OCI-M2 (cell line): ENCODE measurements around the gene RXRA.

ENCODE experiments used
- DNase-seq: peaks from one replicate; lab custom pipeline; 2025; ENCODE audit not compliant: unreplicated experiment; lab: John Stamatoyannopoulos, UW

The RXRA gene

DNA sequence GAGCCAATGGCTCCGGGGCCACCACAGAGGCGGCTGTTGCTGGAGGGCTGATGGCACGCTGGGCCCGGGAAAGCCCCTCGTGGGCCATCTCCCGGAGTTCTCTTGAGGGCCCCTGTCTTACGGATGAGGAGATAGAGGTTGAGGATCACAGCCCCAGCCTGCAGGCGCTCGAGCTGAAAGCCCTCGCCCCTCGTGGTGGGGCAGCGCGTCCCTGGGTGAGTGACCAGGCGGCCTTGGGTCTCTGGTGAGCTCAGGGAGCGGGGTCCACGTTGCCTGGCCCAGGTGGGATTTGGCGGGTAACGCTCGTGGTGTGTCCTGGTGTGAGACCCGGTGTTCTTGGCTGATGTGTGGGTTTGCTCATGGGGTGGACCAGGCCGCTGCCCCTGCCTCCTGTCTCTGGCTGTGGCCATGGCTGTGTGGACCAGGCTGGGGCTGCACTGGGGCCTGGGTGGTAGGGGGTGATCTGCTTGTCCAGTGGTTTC, 38.9 kb downstream of the RXRA start:
- DNase-seq = no peak

DNA sequence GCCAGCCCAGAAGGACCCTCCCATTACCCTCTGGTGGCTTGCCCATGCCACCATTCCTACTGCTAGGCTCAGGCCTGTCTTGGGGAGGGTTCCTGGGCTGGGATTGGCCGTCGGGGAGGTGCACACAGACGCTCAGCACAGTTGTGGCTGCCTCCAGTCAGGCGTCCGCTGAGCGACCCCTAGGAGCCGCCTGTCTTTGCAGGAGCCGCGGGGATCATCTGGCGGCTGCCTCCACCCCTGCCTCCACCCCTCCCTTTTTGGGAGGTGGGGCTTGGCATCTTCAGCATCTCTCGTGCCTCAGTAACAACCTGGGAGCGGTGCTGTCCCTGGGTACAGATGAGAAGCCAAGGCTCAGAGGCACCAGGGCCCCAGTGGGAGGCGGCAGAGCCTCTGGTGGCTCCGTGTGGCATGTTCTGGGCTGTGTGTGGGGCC, 39.6 kb downstream of the RXRA start:
- DNase-seq = no peak

DNA sequence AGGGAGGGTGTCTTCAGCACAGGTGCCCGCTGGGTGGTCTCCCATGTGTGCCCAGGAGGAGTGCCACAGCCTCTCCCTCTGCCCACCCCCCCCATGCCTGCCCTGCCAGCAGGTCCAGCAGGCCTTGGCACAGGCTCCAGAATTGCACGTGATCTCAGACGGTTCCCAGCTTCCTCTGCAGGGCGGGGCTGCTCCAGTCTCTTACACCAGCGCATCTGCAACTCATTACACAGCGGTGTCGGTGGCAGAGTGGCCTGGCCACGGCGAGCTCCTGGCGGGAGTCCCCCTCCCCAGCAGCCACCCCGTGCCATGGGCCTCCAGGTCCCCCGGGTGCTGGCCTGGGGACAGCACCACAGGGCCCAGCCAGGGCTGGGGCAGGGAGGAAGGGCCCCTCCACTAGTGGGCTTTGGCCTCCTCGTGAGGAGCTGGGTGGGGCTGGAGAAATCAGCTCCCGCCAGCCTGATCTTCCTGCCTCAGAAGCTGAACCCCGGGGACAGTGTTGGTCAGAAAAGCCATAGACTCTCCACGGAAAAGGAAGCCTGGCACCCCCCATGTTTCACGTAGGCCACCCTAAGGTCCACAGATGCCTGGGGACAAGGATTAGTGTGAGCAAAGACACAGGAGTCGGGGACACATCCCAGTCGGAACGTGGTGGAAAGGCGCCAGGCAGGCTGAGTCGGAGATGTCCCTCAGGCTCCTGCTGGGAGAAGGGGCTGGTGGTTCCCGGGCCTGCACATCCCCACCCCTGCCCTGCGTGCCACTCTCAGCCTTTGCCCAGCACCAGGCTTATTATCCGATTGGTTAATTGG, 40.2 kb downstream of the RXRA start:
- DNase-seq = no peak

DNA sequence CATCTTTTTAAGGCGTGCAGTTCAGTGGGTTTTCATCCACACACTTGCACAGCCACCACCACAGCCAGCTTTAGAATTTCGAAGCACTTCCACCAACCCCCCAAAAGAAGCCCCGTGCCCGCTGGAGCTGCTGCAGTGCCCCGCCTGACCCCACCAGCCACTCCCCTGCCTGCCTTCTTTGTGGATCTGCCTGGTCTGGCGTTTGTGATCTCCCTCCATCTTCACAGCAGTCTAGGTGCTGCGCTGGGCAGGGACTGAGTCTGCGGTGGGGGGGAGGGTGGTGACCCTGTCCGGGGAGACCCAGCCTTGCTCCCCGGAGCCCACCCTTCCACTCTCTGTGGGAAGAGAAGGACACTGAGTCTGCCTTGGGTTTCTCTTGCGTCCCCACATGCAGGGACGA, 40.8 kb downstream of the RXRA start:
- no peak for DNase-seq

DNA sequence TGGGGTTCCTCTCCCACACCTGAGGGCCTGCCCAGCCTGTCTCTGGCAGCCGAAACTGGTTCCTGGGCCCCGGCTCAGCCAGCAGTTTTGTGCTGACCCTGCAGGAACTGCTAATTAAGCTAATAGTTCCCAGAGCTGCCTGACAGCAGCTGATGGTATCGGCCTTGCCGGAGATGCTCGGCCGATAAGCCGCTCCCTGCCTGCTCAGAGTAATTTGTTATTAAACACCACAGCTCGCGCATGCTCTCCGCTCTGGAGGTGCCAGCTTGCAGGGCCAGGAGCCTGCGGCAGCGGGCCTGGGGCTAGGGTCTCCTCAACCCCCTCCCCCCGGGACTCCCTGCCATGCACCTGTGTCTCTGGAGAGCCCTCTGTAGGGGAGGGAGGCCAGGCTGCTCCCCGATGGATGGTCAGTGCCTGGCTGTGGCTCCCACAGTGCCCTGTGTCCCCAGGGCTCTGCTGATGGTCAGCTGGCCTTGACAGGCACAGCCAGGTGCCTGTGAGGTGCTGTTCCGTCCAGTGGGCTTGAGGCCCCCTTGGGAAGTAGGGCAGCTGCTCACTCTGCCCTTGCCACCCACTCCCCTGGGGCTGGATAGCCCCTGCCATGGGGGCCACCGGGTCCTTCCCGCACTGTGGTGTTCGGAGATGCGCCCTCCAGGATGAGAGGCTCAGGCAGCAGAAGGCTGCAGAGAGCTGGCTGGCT, 41.7 kb downstream of the RXRA start:
- DNase-seq = no peak

DNA sequence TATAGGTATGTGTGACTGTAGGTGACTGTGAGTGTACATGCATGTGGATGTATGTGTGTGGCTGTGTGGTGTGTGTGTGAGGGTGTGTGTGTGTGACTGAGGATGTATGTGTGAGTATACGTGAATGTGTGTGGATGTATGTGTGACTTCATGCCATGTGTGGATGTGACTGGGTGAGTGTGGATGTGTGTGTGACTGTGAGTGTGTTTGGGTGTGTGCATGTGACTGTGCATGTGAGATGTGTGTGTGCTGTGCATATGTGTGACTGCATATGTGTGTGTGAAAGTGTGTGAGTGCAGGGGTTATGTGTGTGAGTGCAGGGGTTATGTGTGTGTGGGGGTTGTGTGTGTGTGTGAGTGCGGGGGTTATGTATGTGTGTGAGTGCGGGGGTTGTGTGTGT, 42.3 kb downstream of the RXRA start:
- no peak for DNase-seq

DNA sequence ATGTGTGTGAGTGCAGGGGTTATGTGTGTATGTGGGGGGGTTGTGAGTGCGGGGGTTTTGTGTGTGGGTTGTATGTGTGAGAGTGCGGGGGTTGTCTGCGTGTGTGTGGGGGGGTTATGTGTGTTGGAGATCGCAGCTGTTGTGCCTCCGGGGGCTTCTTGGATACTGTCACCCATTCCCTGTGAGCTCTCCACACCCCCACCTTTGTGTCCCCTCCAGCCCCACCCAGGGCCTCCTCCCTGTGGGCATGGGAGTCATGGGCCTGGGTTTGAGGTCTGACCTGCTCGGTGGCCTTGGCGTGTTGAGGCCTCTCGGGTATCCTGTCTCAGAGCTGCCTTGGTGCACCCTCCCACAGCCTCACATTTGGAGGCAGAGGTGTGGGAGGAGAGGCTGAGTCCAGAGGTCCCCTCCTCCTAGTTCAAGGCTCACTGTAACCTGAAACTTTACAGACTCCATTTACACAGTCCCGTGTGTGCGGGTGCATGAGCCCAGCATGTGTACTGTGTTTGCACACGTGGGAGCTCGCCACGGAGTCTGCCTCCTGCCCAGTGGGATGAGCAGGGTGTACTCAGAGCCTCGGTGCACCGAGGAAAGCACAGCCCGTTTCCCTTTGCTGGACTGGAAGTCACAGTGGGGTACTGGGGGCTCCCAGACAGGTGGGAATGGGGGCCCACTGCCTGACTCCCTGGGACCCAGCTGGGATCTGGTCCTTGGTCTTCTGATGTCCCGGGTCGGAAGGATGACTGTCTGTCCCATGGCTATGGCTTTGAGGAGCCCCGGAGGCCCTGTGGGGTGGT, 43.4 kb downstream of the RXRA start:
- DNase-seq = no peak

DNA sequence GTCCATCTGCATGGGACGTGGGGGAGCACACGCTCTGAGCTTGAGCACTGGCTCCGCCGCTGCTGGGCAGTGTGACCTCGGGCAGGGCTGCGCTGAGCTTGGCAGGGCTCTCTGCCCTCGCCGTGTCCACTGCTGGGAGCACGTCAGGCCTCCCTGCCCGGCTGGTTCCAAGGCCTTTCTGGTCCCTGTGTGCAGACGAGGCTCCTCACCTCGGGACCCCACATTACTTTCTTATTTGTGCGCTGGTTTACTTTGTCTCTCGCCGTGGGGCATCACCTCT, 43.9 kb downstream of the RXRA start:
- no peak for DNase-seq

DNA sequence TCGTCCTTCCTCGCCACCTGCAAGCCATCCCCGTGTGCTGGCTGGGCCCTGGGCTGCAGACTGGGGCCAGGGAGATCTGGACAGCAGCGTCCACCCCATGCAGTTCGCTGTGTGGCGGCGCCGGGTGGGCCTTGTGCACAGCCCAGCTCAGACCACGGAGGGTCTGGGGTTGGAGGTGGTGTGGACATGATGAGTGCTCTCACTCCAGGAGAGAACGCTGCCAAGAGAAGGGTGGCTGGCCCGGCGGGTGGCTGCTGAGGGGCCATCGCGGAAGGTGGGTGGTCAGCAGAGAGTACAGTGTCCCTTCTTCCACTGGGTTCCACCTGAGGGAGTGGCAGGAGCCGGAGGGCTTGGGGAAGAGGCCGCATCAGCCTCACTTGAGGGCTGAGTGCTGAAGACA, 44.4 kb downstream of the RXRA start:
- DNase-seq = no peak

DNA sequence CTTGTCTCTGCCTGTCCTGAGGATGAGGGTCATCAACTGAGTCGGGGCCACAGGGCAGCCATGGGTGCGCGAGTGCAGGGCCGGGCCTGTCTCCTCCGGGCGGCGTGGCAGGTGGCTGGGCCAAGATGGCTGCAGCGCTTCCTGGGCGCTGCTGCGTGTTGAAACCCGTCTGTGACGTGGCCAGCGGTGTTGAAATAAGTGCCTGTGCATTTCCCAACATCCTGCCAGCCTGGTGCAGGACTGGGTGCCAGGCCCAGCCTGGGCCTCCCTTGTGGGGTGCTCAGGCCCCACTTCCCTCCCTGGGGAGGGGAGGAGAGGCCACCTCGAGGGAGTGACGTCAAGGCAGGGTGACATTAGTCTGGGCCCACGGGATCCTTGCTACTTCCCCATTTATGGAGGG, 45.5 kb downstream of the RXRA start:
- DNase-seq = no peak

DNA sequence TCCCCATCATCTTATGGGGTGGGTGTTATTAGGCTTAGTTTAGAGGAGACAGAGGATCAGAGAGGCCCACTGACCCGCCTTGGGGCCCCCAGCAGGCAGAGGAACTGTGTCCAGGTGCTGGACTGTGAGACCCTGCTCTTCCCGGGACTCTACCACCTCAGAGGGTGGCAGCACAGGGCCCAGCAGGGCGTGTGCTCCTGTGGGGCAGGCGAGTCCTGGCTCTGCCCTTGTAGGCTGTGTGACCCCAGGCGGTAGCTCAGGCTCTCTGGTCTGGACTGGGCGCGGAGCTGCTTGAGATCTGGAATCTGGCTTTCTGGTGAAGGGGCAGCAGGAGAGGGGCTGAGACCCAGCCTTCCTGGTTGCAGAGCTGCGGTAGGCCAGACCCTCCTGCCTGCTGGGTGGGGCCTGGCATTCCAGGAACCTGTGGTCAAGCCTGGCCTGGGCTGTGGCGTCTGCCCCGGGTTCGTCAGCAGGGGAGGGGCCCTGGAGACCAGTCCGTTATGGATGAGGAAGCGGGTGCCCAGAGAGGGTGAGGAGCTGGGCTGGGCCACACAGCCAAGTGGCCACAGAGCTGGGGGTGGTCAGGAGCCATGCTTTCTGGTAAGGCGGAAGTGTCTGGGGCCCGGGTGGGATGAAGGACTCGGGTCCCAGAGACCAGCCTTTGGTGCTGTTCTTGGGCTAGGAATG, 46.5 kb downstream of the RXRA start:
- DNase-seq = no peak

DNA sequence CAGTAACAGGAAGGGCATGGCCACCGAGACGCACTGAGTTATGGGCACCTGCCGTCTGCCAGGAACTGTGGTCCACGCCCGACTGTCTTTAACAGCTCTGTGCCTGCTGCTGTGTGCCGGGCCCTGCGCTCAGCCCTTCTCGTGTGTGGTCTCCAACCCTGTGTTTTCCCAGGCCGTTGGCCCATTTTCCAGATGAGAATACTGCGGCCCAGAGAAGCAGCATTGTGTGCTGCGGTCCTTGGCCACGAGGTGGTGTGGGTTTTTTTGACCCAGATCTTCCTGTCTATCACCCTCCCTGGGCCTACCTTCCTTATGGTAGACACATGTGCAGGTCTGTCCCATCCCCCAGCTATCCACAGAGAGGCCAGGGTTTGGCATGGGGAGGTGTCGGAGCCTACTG, 47.0 kb downstream of the RXRA start:
- no peak for DNase-seq

DNA sequence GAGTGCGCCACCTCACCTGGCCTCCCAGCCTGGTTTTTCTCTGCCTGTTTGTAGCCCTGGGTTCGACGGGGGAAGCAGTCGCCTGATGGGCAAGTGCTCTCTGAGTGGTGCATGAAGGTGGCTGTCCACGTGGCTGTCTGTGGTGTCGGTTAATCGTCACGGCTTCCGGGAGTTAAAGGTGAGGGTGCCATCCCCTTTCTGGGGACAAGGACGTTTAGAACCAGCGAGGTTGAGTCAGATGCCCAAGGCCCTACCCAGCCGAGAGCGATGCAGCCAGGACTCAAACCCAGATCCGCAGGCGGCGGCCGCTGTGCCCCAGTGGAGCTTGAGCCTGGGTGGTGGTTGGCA, 47.7 kb downstream of the RXRA start:
- no peak for DNase-seq

DNA sequence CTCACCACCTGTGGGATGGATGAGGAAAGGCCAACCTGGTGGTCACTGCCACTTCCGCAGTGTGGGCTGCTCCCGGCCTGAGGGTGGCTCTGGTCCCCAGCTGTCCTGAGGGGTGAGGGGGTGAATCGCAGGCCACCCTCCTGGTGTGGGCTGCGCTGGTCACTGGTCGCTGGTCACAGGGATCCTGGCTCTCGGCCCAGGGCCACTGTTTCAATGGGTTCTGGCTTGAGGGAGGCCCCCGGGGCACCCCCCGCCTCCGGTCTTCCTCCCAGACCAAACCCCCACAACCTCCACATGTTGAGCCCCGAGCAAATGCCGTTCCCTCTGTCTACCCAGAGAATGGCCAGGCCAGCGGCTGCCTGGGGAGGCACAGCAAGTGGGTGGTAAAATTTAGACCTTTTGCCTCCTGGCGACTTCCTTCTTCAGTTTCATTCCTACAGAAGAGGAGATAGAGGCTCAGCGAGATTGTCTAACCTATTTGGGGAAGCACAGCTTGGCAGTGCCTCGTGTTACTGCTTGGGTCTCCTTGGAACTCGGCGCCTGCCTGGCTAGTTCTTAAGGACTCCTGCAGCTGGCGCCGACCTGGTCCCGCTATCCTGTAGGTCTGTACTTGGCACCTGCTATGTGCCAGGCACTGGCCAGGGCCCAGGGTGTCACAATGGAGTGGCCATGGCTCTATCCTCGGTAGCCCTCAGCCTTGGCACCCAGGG, 48.2 kb downstream of the RXRA start:
- DNase-seq = no peak

DNA sequence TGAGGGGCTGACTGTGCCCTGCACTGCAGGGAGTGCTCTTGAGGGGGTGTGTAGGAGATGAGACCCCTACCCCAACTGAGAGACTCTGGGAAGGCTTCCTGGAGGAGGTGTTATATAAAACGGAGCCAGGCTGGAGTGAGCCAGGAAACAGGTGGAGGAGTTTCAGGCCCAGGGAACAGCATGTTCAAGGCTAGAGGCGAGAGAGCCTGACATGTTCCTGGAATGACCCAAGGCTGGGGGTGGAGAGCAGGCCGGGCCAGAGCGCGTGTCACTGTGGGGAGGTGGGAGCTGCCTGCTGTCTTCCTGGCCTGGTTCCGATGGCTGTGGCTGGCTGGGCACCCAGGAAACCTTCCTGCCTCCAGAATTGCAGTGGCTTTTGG, 48.7 kb downstream of the RXRA start:
- no peak for DNase-seq

DNA sequence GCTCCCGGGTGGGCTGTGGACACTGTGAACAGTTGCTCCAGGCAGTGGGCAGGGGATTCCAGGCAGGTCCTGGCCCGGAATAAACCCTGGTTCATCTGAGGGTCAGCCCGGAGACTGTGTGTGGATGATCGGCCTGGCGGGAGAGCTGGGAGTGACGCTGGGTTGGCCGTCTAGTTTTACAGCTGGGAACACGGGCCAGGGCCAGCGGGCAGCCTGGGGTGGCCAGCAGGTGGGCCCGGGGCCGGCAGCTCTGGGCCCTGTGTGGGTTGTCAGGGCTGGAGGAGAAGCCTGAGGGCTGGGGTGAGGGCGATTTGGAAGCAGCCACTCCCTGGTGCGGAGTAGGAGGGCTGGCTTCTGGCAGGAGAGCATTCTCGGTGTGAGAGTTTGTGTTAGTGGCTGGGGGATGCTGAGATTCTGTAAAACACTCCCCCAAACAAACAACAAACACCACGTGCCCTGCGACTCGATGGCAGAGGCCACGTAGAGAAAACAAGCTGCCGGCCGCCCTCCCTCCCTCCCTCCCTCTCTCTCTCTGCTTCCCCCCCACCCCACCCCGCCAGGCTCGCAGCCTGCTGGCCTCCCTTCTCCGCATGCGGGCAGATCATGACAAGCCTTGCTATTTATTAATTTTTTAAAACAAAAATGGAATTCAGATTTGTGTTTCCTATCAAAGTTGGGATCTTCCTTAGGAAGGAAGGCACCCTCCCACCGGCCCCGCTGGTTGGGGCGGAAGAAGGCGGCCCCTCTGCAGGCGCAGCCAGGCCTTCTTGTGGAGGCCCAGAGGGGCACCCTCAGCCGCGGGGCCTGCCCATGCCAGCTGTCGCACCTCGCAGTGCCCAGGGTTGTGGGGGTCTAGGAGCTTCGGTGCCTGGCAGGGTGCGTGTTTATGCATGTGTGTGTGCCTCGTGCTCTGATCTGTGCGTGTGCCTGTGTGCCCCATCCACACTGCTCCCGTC, 49.5 kb downstream of the RXRA start:
- DNase-seq = no peak

DNA sequence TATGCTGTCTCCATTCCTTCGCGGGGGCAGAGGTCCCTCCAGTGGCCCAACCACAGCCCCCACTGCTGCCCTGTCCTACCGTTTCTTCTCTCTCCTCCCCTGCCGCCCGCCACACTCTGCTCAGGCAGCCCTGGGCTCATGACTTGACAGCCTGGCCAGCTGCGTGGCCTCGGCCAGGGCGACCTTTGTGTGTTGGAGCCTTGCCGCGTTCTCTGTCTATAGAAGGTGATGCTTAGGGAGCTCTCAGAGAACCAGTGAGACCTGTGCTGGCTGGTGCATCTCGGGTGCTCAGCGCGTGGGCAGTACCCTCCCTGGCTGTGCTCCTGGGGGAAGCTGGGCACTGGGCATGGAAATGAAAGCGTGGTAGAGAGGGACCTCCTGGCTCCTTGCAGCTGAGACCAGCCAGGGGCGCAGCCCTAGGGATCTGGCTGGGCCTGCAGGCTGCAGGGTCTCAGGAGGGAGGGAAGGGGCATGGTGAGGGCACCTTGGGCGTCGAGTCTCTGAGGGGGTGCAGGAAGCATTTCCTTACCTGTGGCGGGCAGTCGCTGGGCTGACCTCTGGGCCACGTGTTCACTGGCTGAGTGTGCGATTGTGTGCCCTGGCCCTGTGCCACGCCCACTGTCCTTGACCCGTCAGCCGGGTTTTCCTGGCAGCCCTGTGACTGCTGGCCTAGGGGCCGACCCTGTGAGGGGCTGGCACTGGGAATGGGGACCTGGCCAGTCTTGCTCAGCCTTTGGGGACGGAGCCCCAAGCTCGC, 50.3 kb downstream of the RXRA start:
- DNase-seq = no peak

DNA sequence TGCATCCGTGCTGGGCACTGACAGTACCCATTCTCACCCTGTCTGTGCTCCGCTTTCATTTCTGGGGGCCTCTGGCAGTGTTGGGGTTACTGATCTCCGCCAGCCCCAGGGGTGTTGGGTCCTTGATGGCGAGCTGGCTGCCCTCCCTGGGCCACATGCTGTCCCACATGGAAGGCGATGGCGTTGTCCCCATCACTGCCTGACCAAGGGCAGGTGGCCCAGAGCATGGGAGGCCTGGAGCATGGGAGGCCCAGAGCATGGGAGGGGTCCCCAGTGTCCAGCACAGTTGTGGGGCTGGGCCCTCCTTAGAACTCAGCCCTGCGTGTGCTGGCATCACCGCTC, 50.9 kb downstream of the RXRA start:
- DNase-seq = no peak

DNA sequence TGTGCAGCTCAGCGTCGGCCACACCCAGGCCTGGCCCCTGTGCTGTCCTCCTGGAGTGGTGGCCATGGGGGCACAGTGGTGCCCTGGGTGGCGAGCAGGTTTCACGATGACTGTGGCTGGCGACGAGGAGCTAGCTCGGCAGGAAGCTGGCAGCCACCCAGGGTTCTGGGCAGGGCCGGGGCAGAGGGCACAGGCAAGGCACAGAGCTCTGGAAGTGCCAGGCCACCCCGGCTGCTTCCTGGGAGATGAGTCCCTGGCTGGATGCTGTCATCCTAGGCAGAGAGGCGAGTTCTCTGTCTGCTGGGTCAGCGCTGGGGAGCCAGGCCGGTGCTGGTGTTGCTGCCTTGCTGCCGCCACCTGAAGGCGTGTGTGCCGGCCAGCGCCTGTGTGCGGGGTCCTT, 51.7 kb downstream of the RXRA start:
- DNase-seq = no peak
